HEK293T (cell line): ENCODE results near the gene GRK4.

Source experiments
- ARNT ChIP-seq: fragments of 450-650 bp; IDR thresholded peaks from 2 replicates; pipeline ENCODE4 v1.6.1; 2017; ENCODE audit warnings: mild to moderate bottlenecking
- BHLHE40 ChIP-seq: fragments of 450-650 bp; IDR thresholded peaks from 2 replicates; pipeline ENCODE4 v1.6.1; 2016; ENCODE audit warnings: mild to moderate bottlenecking, moderate library complexity, borderline replicate concordance
- FOXM1 ChIP-seq: fragments of 450-650 bp; IDR thresholded peaks from 2 replicates; pipeline ENCODE4 v1.6.1; 2017; ENCODE audit warnings: mild to moderate bottlenecking, borderline replicate concordance
- LEF1 ChIP-seq: fragments of 450-650 bp; IDR thresholded peaks from 2 replicates; pipeline ENCODE4 v1.6.1; 2017; ENCODE audit warnings: mild to moderate bottlenecking, borderline replicate concordance
- SP1 ChIP-seq: fragments of 450-650 bp; IDR thresholded peaks from 2 replicates; pipeline ENCODE4 v1.6.1; 2017
- TF ChIP-seq, protein P1 (sequence below): fragments of 450-650 bp; IDR thresholded peaks from 2 replicates; pipeline ENCODE4 v1.6.1; 2016

- TF ChIP-seq FOXM1 (no peak), SP1 (no peak), LEF1 (no peak), ARNT (no peak), BHLHE40 (no peak)
- TF ChIP-seq, protein P1, sequence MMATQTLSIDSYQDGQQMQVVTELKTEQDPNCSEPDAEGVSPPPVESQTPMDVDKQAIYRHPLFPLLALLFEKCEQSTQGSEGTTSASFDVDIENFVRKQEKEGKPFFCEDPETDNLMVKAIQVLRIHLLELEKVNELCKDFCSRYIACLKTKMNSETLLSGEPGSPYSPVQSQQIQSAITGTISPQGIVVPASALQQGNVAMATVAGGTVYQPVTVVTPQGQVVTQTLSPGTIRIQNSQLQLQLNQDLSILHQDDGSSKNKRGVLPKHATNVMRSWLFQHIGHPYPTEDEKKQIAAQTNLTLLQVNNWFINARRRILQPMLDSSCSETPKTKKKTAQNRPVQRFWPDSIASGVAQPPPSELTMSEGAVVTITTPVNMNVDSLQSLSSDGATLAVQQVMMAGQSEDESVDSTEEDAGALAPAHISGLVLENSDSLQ: no peak
These were observed 58.7 kb downstream of the GRK4 start for GRCh38 chr4:3022112-3022511.
